Epidermal melanocyte (primary cell): Measurements from ENCODE around the gene PCDH11Y.
"Not testable (repeated sequence)": the region's sequence is repeated elsewhere in the genome, so short reads cannot be mapped to it uniquely, and the experiment has no call there.

Source experiments
- DNase-seq: peaks from one replicate; pipeline ENCODE4 v3.0.0; 2011; ENCODE audit warnings: low spot score; ENCODE audit not compliant: insufficient read length

PCDH11Y gene

GRCh38 chrY:5000057-5000456, at the start of gene PCDH11Y:
Gene PCDH11Y (plus strand): TSS chrY:5000296. CDS start chrY:5057100, 56,804 bp downstream.
- not testable (repeated sequence) for DNase-seq

DNA sequence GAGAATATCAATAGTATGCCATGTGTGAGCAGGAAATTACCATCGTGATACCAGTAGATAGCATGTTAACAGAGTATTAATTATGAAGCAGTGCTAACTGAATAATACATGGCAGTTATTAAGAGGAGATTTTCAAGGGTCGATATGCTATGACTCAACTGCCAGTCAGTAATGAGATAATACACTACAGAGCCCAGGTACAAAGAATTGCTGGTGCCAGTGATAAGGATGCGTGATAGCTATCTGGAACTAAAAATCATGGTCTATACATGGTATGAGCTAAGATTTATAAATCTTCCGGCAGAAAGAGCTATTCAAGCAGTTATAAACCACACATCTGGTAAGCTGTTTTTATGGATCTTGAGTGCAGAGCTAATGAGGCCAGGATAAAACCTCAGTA, 32.2 kb upstream of the PCDH11Y start:
- DNase-seq, result not testable (repeated sequence)

DNA sequence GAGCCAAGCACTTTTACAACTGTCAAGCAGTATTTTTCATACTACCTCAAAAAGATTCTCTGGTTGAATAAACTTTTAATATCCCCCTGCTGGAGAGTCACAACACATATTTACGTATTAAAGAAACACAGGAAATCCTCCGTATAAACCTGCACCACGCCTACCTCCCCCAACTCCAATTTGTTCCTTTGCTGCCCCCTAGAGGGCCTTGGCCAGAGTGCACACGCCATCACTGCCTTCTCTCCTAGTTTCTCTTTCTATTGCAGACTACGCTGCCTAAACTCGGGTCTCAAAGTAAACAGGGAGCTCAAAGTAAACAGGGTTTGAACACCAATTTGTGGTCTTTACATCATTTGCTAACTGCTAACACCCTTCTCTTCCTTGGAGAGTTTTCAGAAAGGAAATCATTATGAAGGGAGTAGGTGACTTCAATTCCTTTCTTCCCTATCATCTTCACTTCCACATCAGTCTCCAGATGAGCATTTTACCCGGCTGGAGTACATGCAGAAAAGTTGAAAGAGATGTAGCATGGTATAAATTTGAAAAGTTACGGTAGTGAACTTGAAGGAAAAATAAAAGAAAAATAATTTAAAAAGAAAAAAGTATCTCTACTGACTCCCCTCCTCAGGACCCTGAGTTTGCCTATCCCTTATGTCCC, 8.2 kb upstream of the PCDH11Y start:
- not testable (repeated sequence) for DNase-seq

- DNase-seq, result not testable (repeated sequence)
Observed at GRCh38 chrY:4994892-4995291, 5.2 kb upstream of the PCDH11Y start.

- not testable (repeated sequence) for DNase-seq
Observed at GRCh38 chrY:5002476-5003184, 2.5 kb downstream of the PCDH11Y start.

DNA sequence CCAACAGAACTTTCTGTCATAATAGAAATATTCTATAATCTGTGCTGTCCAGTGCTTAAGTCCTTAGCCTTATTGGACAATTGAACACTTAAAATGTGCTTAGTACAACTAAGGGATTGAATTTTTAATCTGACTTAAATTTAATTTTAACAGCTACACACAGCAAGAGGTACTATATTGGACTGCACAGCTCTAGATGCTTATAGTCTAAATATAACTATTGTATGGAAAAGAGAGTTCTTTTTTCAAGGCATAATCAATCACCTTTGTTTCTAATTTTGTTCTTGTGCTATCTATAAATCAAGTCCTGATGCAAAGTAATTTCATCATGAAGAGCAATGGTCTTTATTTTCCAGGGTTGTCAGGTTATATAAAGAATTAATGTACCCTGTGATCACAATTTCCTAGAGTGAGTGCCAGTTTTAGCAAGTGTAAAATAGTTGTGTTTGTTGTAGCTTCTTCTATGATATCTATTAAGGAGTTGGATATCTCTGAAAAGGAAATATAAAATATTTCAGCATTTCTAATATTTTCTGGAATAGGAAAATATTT, 39.0 kb downstream of the PCDH11Y start:
- not testable (repeated sequence) for DNase-seq

GRCh38 chrY:5083017-5083416, 82.9 kb downstream of the PCDH11Y start:
- DNase-seq, result not testable (repeated sequence)

DNA sequence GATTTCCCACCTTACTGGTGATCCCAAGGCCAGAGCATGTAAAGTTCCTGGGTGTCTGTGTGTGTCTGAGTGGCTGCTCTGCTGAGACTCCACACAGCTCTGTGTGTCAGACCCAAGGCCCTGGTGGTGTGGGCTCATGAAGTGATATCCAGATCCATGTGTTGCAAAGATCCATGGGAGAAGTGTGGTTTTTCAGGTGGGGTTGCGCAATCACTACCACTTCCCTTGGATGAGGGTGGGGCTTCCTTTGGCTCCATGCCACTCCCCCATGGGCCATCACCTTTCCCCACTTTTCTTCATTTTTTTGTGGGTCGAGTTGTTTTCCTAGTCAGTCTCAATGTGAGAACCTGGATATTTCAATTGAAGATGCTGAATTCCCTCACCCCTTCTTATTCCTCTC, 182.9 kb downstream of the PCDH11Y start:
- DNase-seq, result not testable (repeated sequence)

DNA sequence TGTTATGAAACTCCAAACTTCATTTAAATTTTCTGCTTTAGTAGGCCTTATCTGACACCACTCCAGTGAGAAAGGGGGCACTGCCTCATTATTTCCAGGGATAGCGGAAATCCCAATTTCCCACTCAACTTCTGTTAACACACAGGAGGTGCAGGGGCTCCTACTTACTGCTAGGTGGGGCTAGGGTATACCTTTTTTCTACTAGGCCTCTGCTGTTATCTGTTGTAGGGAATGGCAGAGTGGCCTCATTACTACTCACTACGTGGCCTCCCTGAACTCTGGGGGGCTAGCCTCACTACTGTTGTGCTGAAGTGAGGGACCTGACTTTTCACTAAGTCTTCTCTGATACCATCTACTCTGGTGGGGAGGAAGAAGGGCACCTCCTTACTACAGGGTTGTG, 215.0 kb downstream of the PCDH11Y start:
- DNase-seq, result not testable (repeated sequence)

DNA sequence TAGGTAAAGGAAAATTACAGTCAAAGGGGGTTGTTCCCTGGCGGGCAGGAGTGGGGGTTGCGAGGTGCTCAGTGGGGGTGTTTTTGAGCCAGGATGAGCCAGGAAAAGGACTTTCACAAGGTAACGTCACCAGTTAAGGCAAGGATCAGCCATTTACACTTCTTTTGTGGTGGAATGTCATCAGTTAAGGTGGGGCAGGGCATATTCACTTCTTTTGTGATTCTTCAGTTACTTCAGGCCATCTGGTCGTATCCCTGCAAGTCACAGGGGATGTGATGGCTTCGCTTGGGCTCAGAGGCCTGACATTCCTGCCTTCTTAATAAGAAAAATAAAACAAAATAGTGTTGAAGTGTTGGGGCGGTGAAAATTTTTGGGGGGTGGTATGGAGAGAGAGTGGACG, 324.8 kb downstream of the PCDH11Y start:
- not testable (repeated sequence) for DNase-seq

- DNase-seq, result not testable (repeated sequence)
Observed at GRCh38 chrY:5342220-5342619, 342.1 kb downstream of the PCDH11Y start.

DNA sequence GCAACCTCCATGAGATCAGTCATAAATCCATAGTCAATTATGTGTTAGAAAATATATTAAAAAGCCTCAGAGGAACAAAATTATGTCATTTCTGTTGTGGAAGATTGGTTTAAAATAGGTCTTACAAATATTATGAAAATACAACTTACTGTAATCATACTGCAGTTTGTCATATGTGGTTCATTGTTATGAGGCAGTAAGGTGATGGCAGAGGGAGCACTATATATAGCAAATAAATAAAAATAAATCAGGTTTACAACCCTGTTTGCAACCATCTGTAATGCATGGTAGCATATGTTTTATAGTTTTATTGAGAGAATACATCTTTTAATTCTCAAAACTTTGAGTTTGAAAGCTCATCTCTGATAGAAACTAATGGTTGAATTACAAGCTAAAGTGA, 543.6 kb downstream of the PCDH11Y start:
- not testable (repeated sequence) for DNase-seq

DNA sequence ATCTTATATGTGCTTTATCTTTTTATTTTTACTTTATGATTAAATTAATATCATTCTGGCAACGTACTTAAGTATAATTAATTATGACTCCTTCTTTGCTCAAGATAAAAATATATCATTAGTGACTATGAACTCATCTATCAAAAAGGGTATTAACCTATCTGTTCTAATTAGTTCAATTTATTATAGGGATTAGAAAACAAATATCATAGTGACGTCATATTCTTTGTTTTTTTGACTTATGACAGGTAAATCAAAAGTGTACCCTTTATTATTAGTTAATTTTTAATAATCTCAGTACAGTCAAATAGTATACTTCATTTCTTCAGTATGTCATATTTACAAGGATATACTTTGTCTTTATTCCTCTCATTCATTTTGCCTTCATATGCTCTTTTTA, 638.5 kb downstream of the PCDH11Y start:
- DNase-seq, result not testable (repeated sequence)

DNA sequence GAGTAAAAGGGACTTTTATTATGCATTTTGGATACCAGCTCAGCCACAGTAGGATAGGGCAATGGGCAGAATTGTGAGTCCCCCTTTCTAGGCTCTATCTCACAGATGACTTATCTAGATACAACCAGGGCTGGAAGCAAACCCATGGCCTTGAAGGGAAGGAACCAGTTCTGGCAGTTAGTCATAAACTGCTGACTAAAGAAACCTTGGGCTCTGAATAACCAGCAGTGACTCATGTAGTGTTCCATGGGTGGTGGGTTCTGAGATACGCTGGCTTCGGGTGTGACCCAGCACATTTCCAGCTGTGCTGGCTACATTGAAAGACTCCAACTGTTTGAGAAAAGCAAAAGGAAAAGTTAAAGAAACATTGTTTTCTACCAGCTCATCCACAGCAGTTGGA, 679.2 kb downstream of the PCDH11Y start:
- DNase-seq, result not testable (repeated sequence)

GRCh38 chrY:5708727-5709126, 708.6 kb downstream of the PCDH11Y start:
- not testable (repeated sequence) for DNase-seq

GRCh38 chrY:5709788-5710381, 709.8 kb downstream of the PCDH11Y start:
- DNase-seq, result not testable (repeated sequence)

DNA sequence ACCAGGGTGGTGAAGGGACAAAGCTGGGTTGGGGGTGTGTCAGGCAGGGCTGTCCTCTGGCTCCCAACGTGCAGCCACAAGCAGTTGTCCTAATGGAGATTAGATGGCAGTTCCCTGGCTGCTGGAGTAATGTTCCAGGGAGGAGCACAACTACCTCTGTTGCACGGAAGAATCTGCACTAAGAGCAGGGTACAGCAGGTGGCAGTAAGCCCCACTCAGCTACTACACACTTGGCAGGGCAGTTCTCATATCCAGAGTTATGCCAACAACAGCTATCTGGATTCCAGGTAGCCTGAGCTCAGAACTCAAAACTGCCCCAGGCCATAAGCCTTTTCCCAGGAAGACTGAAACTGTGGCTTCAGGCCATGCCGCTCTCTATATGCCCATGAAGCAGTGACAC, 761.3 kb downstream of the PCDH11Y start:
- not testable (repeated sequence) for DNase-seq

GRCh38 chrY:5776485-5776884, 776.4 kb downstream of the PCDH11Y start:
- DNase-seq, result not testable (repeated sequence)
